ENCODE measurements around the gene EIF3I. TPM values are rescaled to one million over a fixed set of nuclear protein-coding genes. Genes with fewer than 3 reads are reported as not detected.
A peak's percentile ranks its signal among the peaks of the same experiment; 100 is the strongest.

The EIF3I gene
- total and polyA plus RNA-seq, 2 of the 13 experiments (the other 11 are each of a cell fraction or from before 2014, with no cell fraction given), result 210 to 223 TPM

DNA sequence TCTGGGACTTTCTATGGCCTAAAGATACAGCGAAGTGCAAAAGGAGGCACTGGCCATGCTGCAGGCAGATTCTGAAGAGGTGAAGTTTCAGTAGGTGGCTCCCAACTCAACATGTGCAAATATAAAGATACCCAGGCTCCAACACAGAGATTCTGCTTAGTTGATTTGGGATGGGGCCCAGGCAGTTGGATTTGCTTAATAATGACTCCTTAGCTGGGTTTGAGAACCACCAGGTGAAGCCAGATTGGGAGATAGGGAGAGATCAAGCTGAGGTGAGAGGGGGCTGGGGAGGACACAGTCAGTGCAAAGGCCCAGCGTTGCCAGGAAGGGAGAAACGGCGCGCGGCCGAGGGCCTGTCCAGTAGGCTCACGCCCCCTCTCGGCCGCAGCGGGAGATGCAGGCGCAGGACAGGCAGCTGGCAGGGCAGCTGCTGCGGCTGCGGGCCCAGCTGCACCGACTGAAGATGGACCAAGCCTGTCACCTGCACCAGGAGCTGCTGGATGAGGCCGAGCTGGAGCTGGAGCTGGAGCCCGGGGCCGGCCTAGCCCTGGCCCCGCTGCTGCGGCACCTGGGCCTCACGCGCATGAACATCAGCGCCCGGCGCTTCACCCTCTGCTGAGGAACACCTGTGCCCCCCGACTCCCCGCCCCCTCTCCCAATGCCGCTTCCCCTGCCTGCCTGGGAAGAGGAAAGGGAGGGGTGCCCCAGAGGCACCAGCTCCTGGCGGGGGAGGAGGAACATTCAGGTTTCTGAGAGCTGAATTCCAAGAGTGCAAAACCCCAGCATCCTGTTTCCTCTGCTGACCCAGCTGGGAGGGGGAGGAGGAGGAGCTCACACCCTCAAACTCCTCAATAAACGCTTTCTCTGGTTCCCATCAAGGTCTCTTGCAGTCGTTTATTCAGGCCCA, 26.0 kb downstream of the EIF3I start (continued):
- peak; percentile 41; the same call in 1 of the 2 replicates for TF ChIP-seq CENPT (CRISPR knock-in tag; IDR thresholded peaks at IDR 0.05; ENCODE audit: low read depth)
- no peak for TF ChIP-seq ZIK1 (CRISPR knock-in tag; IDR thresholded peaks at IDR 0.05; ENCODE audit: borderline replicate concordance, low read depth)
- TF ChIP-seq KLF13 (CRISPR knock-in tag; IDR thresholded peaks at IDR 0.05), result no peak
- no peak for TF ChIP-seq ZSCAN5A (CRISPR knock-in tag; IDR thresholded peaks at IDR 0.05; ENCODE audit: borderline replicate concordance)
- TF ChIP-seq NR2F1 (CRISPR knock-in tag; IDR thresholded peaks at IDR 0.05), result no peak
- no peak for TF ChIP-seq ZSCAN20 (CRISPR knock-in tag; IDR thresholded peaks at IDR 0.05; ENCODE audit: borderline replicate concordance)
- TF ChIP-seq BRD4 (CRISPR knock-in tag; IDR thresholded peaks at IDR 0.05), result no peak
- TF ChIP-seq ZNF513 (CRISPR knock-in tag; conservative IDR thresholded peaks at IDR 0.05), result no peak
- peak; percentile 69 for TF ChIP-seq MAX (IDR thresholded peaks at IDR 0.05)
- no peak for TF ChIP-seq HOXA7 (CRISPR knock-in tag; IDR thresholded peaks at IDR 0.05)
- TF ChIP-seq EP300 (IDR thresholded peaks at IDR 0.05; ENCODE audit: low read depth in 2 of 2, low read length in 2 of 2), result no peak
- TF ChIP-seq EP300 (CRISPR knock-in tag; IDR thresholded peaks at IDR 0.05; ENCODE audit: borderline replicate concordance), result no peak
- peak; percentile 95 for TF ChIP-seq ZNF7 (CRISPR knock-in tag; IDR thresholded peaks at IDR 0.05)
- TF ChIP-seq FOSL2 (CRISPR knock-in tag; IDR thresholded peaks at IDR 0.05), result peak; percentile 40; the same call in 1 of the 2 replicates
- no peak for TF ChIP-seq ZNF274 (CRISPR knock-in tag; IDR thresholded peaks at IDR 0.05)
- no peak for TF ChIP-seq ZZZ3 (CRISPR knock-in tag; IDR thresholded peaks at IDR 0.05; ENCODE audit: borderline replicate concordance)
- TF ChIP-seq ZNF207 (IDR thresholded peaks at IDR 0.05; ENCODE audit: borderline replicate concordance), result no peak
- TF ChIP-seq, protein P1, sequence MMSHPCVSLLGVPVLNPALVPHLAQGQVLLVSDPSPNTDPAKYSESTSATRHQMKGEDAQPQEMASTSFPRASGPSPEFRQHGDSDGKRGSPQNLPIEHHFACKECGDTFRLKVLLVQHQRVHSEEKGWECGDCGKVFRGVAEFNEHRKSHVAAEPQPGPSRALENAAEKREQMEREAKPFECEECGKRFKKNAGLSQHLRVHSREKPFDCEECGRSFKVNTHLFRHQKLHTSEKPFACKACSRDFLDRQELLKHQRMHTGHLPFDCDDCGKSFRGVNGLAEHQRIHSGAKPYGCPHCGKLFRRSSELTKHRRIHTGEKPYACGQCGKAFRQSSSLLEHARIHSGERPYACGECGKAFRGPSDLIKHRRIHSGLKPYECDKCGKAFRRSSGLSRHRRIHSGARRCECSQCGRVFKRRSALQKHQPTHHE (CRISPR knock-in tag; IDR thresholded peaks at IDR 0.05; ENCODE audit: borderline replicate concordance), result no peak
- TF ChIP-seq, protein P2, sequence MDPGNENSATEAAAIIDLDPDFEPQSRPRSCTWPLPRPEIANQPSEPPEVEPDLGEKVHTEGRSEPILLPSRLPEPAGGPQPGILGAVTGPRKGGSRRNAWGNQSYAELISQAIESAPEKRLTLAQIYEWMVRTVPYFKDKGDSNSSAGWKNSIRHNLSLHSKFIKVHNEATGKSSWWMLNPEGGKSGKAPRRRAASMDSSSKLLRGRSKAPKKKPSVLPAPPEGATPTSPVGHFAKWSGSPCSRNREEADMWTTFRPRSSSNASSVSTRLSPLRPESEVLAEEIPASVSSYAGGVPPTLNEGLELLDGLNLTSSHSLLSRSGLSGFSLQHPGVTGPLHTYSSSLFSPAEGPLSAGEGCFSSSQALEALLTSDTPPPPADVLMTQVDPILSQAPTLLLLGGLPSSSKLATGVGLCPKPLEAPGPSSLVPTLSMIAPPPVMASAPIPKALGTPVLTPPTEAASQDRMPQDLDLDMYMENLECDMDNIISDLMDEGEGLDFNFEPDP (CRISPR knock-in tag; conservative IDR thresholded peaks at IDR 0.05), result no peak
- no peak for TF ChIP-seq ZBTB49 (CRISPR knock-in tag; IDR thresholded peaks at IDR 0.05; ENCODE audit: borderline replicate concordance)

Measured in HepG2 (cell line).